ENCODE data around the gene SPATA2. TPM values are rescaled to one million over a fixed set of nuclear protein-coding genes. Genes with fewer than 3 reads are reported as not detected.

The SPATA2 gene
- total RNA-seq, 1 donor from 2014 or later = 9.7 TPM

DNA sequence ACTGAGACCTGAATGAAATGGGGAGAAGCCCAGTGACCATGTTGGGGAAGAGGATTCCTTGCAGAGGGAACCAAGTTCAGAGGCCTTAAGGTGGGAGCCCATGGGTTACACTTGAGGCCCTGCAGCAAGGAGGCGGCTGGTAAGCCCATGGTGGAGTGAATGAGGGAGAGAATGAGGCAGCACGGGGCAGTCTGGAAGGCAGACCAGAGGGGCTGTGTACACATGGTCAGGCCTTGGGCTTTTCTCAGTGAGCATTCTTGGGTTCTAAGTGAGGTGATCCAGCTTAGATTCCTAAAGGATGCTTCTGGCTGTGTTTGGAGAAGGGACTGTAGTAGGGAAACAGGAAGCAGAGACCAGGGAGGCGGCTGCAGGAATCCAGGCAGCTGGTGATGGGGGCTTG, 39.8 kb upstream of the SPATA2 start:
- DNase-seq = no peak
- Mint-ChIP-seq H3K9me3 (ENCODE audit: unreplicated experiment) (peaks cover 4% of the 10 kb centered on the region), H3K27ac (ENCODE audit: unreplicated experiment) (no peak overlapping the region), H3K36me3 (ENCODE audit: unreplicated experiment) (peaks cover 7% of the 10 kb centered on the region), H3K4me1 (ENCODE audit: low read depth, unreplicated experiment) (no peaks in the 10 kb centered on the region), H3K27me3 (ENCODE audit: unreplicated experiment) (no peaks in the 10 kb centered on the region), H3K4me3 (ENCODE audit: unreplicated experiment) (no peak overlapping the region)
- TF ChIP-seq, protein P1, sequence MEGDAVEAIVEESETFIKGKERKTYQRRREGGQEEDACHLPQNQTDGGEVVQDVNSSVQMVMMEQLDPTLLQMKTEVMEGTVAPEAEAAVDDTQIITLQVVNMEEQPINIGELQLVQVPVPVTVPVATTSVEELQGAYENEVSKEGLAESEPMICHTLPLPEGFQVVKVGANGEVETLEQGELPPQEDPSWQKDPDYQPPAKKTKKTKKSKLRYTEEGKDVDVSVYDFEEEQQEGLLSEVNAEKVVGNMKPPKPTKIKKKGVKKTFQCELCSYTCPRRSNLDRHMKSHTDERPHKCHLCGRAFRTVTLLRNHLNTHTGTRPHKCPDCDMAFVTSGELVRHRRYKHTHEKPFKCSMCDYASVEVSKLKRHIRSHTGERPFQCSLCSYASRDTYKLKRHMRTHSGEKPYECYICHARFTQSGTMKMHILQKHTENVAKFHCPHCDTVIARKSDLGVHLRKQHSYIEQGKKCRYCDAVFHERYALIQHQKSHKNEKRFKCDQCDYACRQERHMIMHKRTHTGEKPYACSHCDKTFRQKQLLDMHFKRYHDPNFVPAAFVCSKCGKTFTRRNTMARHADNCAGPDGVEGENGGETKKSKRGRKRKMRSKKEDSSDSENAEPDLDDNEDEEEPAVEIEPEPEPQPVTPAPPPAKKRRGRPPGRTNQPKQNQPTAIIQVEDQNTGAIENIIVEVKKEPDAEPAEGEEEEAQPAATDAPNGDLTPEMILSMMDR (IDR thresholded peaks at IDR 0.05; ENCODE audit: partially characterized antibody, unreplicated experiment) = no peak

DNA sequence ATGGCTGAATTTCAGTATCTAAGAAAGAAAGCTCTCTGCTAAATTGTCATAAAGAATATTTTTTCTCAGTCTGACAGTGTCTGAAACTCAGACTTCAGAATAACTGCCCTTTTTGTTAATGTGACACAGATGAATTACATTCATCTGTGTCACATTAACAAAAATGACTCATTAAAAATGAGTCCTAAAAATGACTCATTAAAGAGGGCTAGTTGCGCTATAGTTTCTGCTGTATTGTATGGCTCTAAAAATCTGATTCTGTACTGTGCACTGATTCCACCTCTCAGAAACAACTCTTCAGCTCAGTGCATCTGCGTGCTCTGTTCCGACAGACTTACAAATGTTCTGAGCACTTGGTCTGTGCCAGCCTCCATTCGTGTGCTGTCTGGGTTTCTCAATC, 35.8 kb upstream of the SPATA2 start:
- Mint-ChIP-seq H3K27ac (ENCODE audit: unreplicated experiment) (no peak overlapping the region), H3K36me3 (ENCODE audit: unreplicated experiment) (no peaks in the 10 kb centered on the region), H3K4me1 (ENCODE audit: low read depth, unreplicated experiment) (no peaks in the 10 kb centered on the region), H3K9me3 (ENCODE audit: unreplicated experiment) (peaks cover 4% of the 10 kb centered on the region), H3K4me3 (ENCODE audit: unreplicated experiment) (no peak overlapping the region), H3K27me3 (ENCODE audit: unreplicated experiment) (peaks cover 2% of the 10 kb centered on the region)
- DNase-seq = no peak
- TF ChIP-seq, protein P1 (IDR thresholded peaks at IDR 0.05; ENCODE audit: partially characterized antibody, unreplicated experiment) = no peak

DNA sequence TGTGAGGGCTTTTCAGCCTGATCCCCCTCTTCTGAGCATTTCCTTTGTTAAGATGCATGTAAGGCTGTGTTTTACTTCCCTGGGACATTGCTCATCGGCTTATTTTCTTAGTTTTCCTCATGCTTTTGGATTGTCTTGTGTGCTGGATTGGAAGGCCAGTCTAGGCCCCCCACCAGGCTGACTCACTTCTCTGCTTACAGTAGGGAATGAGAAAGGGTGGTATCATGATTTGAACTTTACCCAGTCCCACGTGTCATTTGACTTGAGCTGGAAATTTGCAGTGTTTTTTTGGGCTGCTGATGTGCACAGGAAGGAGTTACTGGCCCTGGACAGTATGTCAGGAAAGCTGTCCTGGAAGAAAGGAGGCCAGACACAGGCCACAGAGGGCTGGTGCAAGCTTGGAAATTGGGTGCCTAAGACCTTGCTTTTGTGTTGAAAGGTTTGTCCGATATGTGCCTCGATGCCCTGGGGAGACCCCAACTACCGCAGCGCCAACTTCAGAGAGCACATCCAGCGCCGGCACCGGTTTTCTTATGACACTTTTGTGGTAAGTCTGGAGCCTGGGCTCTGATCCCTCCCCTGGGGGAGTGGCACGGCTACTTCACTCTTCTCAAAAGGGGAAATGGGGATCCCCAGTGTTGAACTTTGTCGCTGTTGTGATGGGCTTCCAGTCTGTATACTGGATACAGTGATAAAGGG, 33.6 kb upstream of the SPATA2 start:
- Mint-ChIP-seq H3K27ac (ENCODE audit: unreplicated experiment) (no peak overlapping the region), H3K36me3 (ENCODE audit: unreplicated experiment) (no peaks in the 10 kb centered on the region), H3K9me3 (ENCODE audit: unreplicated experiment) (peaks cover 2% of the 10 kb centered on the region), H3K4me1 (ENCODE audit: low read depth, unreplicated experiment) (no peaks in the 10 kb centered on the region), H3K4me3 (ENCODE audit: unreplicated experiment) (no peak overlapping the region), H3K27me3 (ENCODE audit: unreplicated experiment) (peaks cover 2% of the 10 kb centered on the region)
- TF ChIP-seq, protein P1 (IDR thresholded peaks at IDR 0.05; ENCODE audit: partially characterized antibody, unreplicated experiment) = no peak
- no peak for DNase-seq

DNA sequence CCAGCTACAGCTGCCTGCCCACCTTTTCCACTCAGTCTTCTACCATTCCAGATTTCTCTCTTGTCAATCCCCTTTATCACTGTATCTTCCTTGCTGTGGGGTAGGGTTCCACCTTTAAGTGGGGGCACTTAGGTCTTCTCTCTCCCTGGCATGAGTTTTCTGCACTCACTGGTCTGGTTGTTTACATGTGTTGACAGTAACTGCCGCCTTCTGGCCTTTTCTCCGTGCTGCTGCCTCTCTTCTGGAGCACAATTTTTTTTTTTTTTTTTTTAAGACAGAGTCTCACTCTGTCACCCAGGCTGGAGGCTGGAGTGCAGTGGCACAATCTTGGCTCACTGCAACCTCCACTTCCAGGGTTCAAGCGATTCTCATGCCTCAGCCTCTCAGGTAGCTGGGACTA, 32.8 kb upstream of the SPATA2 start:
- H3K27ac Mint-ChIP-seq (ENCODE audit: unreplicated experiment) = no peak overlapping the region
- H3K27me3 Mint-ChIP-seq (ENCODE audit: unreplicated experiment) = peaks cover 2% of the 10 kb centered on the region

More for the DNA sequence above, 32.8 kb upstream of the SPATA2 start:
- H3K9me3 Mint-ChIP-seq (ENCODE audit: unreplicated experiment) = peaks cover 2% of the 10 kb centered on the region
- H3K36me3 Mint-ChIP-seq (ENCODE audit: unreplicated experiment) = no peaks in the 10 kb centered on the region
- TF ChIP-seq, protein P1 (IDR thresholded peaks at IDR 0.05; ENCODE audit: partially characterized antibody, unreplicated experiment) = no peak
- H3K4me3 Mint-ChIP-seq (ENCODE audit: unreplicated experiment) = no peak overlapping the region
- H3K4me1 Mint-ChIP-seq (ENCODE audit: low read depth, unreplicated experiment) = no peaks in the 10 kb centered on the region
- no peak for DNase-seq
